Neural cell (in vitro differentiated cells): ENCODE data around the gene LCT.

ENCODE experiments used
- CTCF ChIP-seq: fragments of 450-650 bp; IDR thresholded peaks from 2 replicates; pipeline ENCODE4 v1.5.1; 2014; ENCODE audit warnings: antibody characterized with exemption, mild to moderate bottlenecking, moderate library complexity; ENCODE audit not compliant: poor library complexity, severe bottlenecking
- EP300 ChIP-seq: fragments of 450-650 bp; conservative IDR thresholded peaks from 2 replicates; pipeline ENCODE4 v1.6.1; 2014; ENCODE audit warnings: antibody characterized with exemption, mild to moderate bottlenecking, moderate library complexity; ENCODE audit not compliant: poor library complexity, severe bottlenecking
- EZH2 ChIP-seq: fragments of 200-600, 300-800 bp; shearing (Covaris generic), sonication (generic); IDR thresholded peaks from 2 replicates; pipeline ENCODE4 v1.6.1; 2014; ENCODE audit warnings: antibody characterized with exemption, low read length, borderline replicate concordance, mild to moderate bottlenecking; ENCODE audit not compliant: insufficient read depth, poor library complexity, severe bottlenecking
- MXI1 ChIP-seq: fragments of 450-650 bp; conservative IDR thresholded peaks from 2 replicates; pipeline ENCODE4 v1.6.1; 2014; ENCODE audit warnings: antibody characterized with exemption, mild to moderate bottlenecking; ENCODE audit not compliant: poor library complexity, severe bottlenecking
- POLR2AphosphoS5 ChIP-seq: IDR thresholded peaks from 2 replicates; pipeline ENCODE4 v1.6.1; 2012
- RAD21 ChIP-seq: fragments of 450-650 bp; conservative IDR thresholded peaks from 2 replicates; pipeline ENCODE4 v1.6.1; 2014; ENCODE audit warnings: antibody characterized with exemption, mild to moderate bottlenecking, moderate library complexity
- TAF1 ChIP-seq: IDR thresholded peaks from 2 replicates; pipeline ENCODE4 v1.6.1; 2012; ENCODE audit warnings: low read depth
- TF ChIP-seq, protein P1 (sequence below): IDR thresholded peaks from 2 replicates; pipeline ENCODE4 v1.6.1; 2012; ENCODE audit warnings: borderline replicate concordance

DNA sequence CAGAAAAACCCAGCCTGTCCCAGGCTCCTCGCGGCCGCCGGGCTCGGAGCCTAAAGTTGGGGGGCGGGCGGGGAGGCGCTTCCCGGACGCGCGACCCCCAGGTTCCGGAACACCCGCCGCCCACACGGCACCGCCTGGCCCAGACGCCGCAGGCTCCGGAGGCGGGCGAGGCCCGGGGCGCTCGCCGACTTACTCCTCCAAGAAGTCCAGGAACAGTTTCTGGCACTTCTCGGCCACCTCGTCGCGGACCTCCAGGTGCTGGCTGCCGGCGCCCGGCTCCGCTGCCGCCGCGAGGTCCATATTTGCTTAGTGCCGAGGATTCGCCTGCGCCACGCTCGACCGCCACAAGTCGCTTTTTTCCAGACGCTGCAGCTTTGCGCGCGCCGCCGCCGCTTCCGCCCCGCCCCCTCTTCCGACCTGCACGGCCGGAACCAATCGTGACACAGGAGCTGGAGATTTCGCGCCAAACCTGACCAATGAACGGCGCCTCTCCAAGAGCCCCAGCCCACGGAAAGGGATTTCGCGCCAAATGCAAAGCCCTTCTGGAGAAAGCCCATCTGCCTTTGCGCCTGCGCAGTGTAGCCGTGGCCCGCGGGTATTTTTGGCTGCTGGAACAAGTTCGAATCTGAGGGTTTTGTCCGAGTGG, 39.2 kb upstream of the LCT start, which contains the start of gene MCM6:
- TF ChIP-seq CTCF: peak; percentile 55
- TF ChIP-seq EZH2: no peak
- TF ChIP-seq, protein P1, sequence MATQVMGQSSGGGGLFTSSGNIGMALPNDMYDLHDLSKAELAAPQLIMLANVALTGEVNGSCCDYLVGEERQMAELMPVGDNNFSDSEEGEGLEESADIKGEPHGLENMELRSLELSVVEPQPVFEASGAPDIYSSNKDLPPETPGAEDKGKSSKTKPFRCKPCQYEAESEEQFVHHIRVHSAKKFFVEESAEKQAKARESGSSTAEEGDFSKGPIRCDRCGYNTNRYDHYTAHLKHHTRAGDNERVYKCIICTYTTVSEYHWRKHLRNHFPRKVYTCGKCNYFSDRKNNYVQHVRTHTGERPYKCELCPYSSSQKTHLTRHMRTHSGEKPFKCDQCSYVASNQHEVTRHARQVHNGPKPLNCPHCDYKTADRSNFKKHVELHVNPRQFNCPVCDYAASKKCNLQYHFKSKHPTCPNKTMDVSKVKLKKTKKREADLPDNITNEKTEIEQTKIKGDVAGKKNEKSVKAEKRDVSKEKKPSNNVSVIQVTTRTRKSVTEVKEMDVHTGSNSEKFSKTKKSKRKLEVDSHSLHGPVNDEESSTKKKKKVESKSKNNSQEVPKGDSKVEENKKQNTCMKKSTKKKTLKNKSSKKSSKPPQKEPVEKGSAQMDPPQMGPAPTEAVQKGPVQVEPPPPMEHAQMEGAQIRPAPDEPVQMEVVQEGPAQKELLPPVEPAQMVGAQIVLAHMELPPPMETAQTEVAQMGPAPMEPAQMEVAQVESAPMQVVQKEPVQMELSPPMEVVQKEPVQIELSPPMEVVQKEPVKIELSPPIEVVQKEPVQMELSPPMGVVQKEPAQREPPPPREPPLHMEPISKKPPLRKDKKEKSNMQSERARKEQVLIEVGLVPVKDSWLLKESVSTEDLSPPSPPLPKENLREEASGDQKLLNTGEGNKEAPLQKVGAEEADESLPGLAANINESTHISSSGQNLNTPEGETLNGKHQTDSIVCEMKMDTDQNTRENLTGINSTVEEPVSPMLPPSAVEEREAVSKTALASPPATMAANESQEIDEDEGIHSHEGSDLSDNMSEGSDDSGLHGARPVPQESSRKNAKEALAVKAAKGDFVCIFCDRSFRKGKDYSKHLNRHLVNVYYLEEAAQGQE: peak; percentile 22
- peak; percentile 66 for TF ChIP-seq POLR2AphosphoS5
- TF ChIP-seq EP300: peak; percentile 32
- TF ChIP-seq MXI1: peak; percentile 90
- no peak for TF ChIP-seq TAF1
- TF ChIP-seq RAD21: peak; percentile 34
